GM19035 (cell line): ENCODE data around the gene CPT2.
A peak's percentile ranks its signal among the peaks of the same experiment; 100 is the strongest.

Experiments used
- ATAC-seq: cut with Tn5 transposase; IDR thresholded peaks from one replicate; pipeline ENCODE4 v1.9.1; 2021; ENCODE audit not compliant: unreplicated experiment

CPT2 gene

GRCh38 chr1:53196485-53197290, at the start of gene CPT2:
TSS of gene CPT2 (plus strand) at chr1:53196824. CDS start at chr1:53196944, 120 bp downstream.
- ATAC-seq: peak; percentile 99

GRCh38 chr1:53147174-53147573, 49.5 kb upstream of the CPT2 start:
- no peak for ATAC-seq

- no peak for ATAC-seq
These were observed 48.5 kb upstream of the CPT2 start for GRCh38 chr1:53148123-53148522.

GRCh38 chr1:53153752-53154151, 42.9 kb upstream of the CPT2 start:
- no peak for ATAC-seq

- no peak for ATAC-seq
These were observed 41.7 kb upstream of the CPT2 start for GRCh38 chr1:53154859-53155438.

GRCh38 chr1:53155534-53155933, 41.1 kb upstream of the CPT2 start:
- no peak for ATAC-seq

- no peak for ATAC-seq
These were observed 40.7 kb upstream of the CPT2 start for GRCh38 chr1:53155945-53156344.

- ATAC-seq: no peak
These were observed 39.8 kb upstream of the CPT2 start for GRCh38 chr1:53156783-53157182.

GRCh38 chr1:53158900-53159299, 37.7 kb upstream of the CPT2 start:
- ATAC-seq: no peak

- ATAC-seq: no peak
These were observed 35.7 kb upstream of the CPT2 start for GRCh38 chr1:53160924-53161378.

GRCh38 chr1:53162621-53163020, 34.0 kb upstream of the CPT2 start:
- no peak for ATAC-seq

GRCh38 chr1:53163291-53163768, 33.3 kb upstream of the CPT2 start:
- no peak for ATAC-seq

- ATAC-seq: no peak
These were observed 31.1 kb upstream of the CPT2 start for GRCh38 chr1:53165408-53165961.

GRCh38 chr1:53166366-53166765, 30.3 kb upstream of the CPT2 start:
- ATAC-seq: no peak

- ATAC-seq: no peak
These were observed 29.7 kb upstream of the CPT2 start for GRCh38 chr1:53166912-53167311.

- no peak for ATAC-seq
These were observed 24.0 kb upstream of the CPT2 start for GRCh38 chr1:53172426-53173128.

GRCh38 chr1:53174971-53175913, 21.4 kb upstream of the CPT2 start:
- no peak for ATAC-seq

- ATAC-seq: no peak
These were observed 20.0 kb upstream of the CPT2 start for GRCh38 chr1:53176452-53177208.

GRCh38 chr1:53180226-53180625, 16.4 kb upstream of the CPT2 start:
- ATAC-seq: no peak

- ATAC-seq: no peak
These were observed 15.7 kb upstream of the CPT2 start for GRCh38 chr1:53180951-53181350.
